KMS-11 (cell line): ENCODE measurements around the gene RASD2.

Source experiments
- H2AFZ ChIP-seq: fragments of 200-600 bp; sonication (generic); 2 replicates; pipeline ENCODE4 v1.6.1; 2016; ENCODE audit warnings: antibody characterized with exemption, mixed run types, low read depth
- H3K27ac ChIP-seq: fragments of 200-600 bp; sonication (generic); 2 replicates; pipeline ENCODE4 v1.6.1; 2016; ENCODE audit warnings: mild to moderate bottlenecking, mixed run types
- H3K27me3 ChIP-seq: fragments of 200-600 bp; sonication (generic); 2 replicates; pipeline ENCODE4 v1.6.1; 2017; ENCODE audit warnings: mild to moderate bottlenecking, low read depth, mixed run types, moderate library complexity; ENCODE audit not compliant: insufficient read depth
- H3K36me3 ChIP-seq: fragments of 200-600 bp; sonication (generic); 2 replicates; pipeline ENCODE4 v1.6.1; 2017; ENCODE audit warnings: mild to moderate bottlenecking, mixed run types; ENCODE audit not compliant: insufficient read depth
- H3K4me1 ChIP-seq: fragments of 200-600 bp; sonication (generic); 2 replicates; pipeline ENCODE4 v1.6.1; 2016; ENCODE audit warnings: mild to moderate bottlenecking, low read depth, mixed run types; ENCODE audit not compliant: poor library complexity, severe bottlenecking
- H3K4me2 ChIP-seq: fragments of 200-600 bp; sonication (generic); 2 replicates; pipeline ENCODE4 v1.7.0; 2016; ENCODE audit warnings: mild to moderate bottlenecking, mixed run types
- H3K4me3 ChIP-seq: fragments of 200-600 bp; sonication (generic); IDR thresholded peaks from 2 replicates; pipeline ENCODE4 v1.6.1; 2017; ENCODE audit warnings: low read depth, low read length, mixed read lengths; ENCODE audit not compliant: insufficient read depth
- H3K79me2 ChIP-seq: fragments of 200-600 bp; sonication (generic); 2 replicates; pipeline ENCODE4 v1.6.1; 2016; ENCODE audit warnings: low read depth, mixed run types; ENCODE audit not compliant: insufficient read depth
- H3K9ac ChIP-seq: fragments of 200-600 bp; sonication (generic); 2 replicates; pipeline ENCODE4 v1.6.1; 2016; ENCODE audit warnings: mild to moderate bottlenecking, mixed run types
- H4K20me1 ChIP-seq: fragments of 200-600 bp; sonication (generic); 2 replicates; pipeline ENCODE4 v1.6.1; 2016; ENCODE audit warnings: mild to moderate bottlenecking, mixed run types; ENCODE audit not compliant: insufficient read depth
- TF ChIP-seq, protein P1 (sequence below): fragments of 200-600 bp; sonication (generic); conservative IDR thresholded peaks from 2 replicates; pipeline ENCODE4 v1.6.1; 2017; ENCODE audit warnings: low read depth, mild to moderate bottlenecking, antibody characterized with exemption, low read length, moderate library complexity, mixed read lengths

RASD2 gene

DNA sequence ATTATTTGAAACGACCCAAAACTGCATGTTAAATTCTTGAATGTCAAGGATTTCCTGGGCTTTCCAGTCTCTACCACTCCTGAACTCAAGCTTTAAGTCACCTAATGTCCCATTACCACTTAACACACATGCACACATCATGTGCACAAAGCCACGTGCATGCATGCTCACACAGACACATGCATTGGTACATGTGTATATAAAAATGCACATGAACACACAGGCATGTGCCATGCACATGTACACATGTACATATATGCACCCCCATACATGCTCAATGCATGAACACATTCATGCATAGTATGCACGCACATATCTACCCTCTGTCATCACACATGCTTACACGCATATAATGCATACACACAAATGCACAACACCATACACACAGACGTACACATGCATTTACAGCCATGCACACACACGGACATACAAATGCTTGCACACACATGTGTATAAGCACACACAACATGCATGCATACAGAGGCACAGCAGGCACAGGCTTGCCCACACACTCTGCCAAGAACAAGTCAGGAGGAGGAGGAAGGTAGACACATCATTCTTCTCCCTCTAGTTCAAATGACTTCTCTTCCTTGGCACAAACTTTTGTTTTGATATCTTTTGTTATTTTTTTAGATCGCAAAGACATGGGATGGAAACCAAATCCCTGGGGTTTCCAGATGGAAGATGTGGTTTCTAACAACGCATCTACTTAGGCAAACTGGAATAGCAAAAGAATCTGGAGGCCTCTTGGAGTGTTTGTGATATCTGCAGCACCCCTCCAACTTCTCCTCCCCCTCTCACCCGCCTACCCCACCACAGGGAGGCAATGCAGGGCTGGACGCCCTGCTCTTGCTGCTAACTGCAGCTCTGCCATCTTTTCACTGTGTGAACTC, 24.6 kb downstream of the RASD2 start:
- no peaks in the 10 kb centered on the region for H3K36me3 ChIP-seq
- no peak overlapping the region for H3K27ac ChIP-seq
- no peak overlapping the region for H2AFZ ChIP-seq
- H3K27me3 ChIP-seq = peaks cover 12% of the 10 kb centered on the region; the same call in 1 of the 2 replicates
- no peaks in the 10 kb centered on the region for H4K20me1 ChIP-seq
- no peak overlapping the region for H3K9ac ChIP-seq
- no peaks in the 10 kb centered on the region for H3K4me1 ChIP-seq
- H3K79me2 ChIP-seq = no peaks in the 10 kb centered on the region
- H3K4me3 ChIP-seq = no peak overlapping the region
- no peak overlapping the region for H3K4me2 ChIP-seq
- TF ChIP-seq, protein P1, sequence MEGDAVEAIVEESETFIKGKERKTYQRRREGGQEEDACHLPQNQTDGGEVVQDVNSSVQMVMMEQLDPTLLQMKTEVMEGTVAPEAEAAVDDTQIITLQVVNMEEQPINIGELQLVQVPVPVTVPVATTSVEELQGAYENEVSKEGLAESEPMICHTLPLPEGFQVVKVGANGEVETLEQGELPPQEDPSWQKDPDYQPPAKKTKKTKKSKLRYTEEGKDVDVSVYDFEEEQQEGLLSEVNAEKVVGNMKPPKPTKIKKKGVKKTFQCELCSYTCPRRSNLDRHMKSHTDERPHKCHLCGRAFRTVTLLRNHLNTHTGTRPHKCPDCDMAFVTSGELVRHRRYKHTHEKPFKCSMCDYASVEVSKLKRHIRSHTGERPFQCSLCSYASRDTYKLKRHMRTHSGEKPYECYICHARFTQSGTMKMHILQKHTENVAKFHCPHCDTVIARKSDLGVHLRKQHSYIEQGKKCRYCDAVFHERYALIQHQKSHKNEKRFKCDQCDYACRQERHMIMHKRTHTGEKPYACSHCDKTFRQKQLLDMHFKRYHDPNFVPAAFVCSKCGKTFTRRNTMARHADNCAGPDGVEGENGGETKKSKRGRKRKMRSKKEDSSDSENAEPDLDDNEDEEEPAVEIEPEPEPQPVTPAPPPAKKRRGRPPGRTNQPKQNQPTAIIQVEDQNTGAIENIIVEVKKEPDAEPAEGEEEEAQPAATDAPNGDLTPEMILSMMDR = no peak

GRCh38 chr22:35567351-35568141, 26.9 kb downstream of the RASD2 start:
- no peak overlapping the region for H3K27ac ChIP-seq
- no peak overlapping the region for H3K4me3 ChIP-seq
- no peaks in the 10 kb centered on the region for H3K4me1 ChIP-seq
- TF ChIP-seq, protein P1 = no peak
- H4K20me1 ChIP-seq = no peaks in the 10 kb centered on the region
- no peaks in the 10 kb centered on the region for H3K36me3 ChIP-seq
- no peak overlapping the region for H3K9ac ChIP-seq
- no peak overlapping the region for H3K4me2 ChIP-seq
- H2AFZ ChIP-seq = no peak overlapping the region
- no peaks in the 10 kb centered on the region for H3K79me2 ChIP-seq
- peaks cover 8% of the 10 kb centered on the region; the same call in 1 of the 2 replicates for H3K27me3 ChIP-seq

DNA sequence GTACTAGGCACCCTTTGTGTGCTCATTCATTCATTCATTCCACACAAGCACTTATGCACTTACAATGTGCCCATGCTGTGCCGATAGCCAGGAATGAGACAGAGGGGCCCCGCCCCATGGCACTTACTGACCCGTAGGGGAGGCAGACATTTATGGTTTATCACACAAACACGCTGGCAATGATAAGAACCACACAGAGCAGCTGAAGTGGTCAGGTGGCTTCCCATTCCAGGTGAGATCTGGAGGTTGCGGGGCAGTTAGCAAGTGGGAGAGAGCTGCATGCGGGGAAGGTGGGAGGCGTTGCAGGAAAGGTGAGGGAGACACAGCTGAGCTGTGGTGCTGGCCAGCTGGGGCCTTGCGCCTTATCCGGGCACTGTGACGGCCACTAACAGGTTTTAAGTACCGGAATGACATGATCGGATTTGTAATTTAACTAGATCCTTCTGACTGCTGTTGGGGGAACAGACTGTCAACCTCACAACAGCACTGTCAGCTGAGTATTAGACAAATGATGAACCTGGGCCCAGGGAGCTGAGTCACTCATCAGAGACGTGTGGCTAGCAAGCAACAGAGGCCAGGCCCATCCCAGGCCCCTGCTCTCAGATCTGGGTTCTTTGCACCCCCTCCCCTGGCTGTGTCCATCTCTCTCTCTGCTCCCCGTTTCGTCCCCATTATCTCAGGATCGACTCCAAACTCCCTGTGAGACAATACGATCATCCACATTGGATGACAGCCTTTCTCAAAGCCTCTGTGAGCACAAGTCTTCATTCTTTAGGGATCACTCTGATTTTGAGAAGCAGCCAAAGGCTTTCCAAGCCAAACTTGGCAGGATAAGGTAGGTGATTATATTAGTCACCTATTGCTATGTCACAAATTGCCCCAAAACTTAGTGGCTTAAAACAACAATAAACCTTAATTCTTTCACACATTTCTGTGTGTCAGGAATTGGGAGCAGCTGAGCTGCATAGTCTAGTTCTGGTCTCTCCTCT, 28.4 kb downstream of the RASD2 start:
- Histone ChIP-seq H3K79me2 (no peaks in the 10 kb centered on the region), H2AFZ (no peak overlapping the region), H3K4me2 (no peak overlapping the region), H3K27ac (no peak overlapping the region), H3K4me1 (no peaks in the 10 kb centered on the region), H3K9ac (no peak overlapping the region), H3K4me3 (no peak overlapping the region), H3K36me3 (no peaks in the 10 kb centered on the region), H4K20me1 (no peaks in the 10 kb centered on the region), H3K27me3 (peaks cover 7% of the 10 kb centered on the region; the same call in 1 of the 2 replicates)
- TF ChIP-seq, protein P1 = no peak

DNA sequence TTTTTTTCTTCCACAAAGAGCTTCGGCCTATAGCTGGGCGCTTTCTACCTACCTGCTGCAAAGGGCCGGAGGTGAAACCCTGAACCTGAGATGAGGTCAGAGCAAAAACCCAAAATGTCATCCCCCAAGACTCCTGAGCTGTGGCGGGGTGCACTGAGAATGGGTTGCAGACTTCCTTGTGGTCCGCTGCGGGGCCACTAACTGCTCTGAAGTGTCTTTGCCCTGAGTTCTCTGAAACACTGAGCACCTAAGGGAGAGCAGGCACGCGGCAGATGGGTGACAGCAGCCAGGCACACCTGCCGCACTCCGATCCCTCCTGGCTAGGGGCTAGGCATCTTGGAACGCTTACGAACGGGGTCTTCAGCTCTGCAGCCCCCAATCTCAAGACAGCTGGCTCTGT, 29.3 kb downstream of the RASD2 start:
- Histone ChIP-seq H4K20me1 (no peaks in the 10 kb centered on the region), H3K4me3 (no peak overlapping the region), H2AFZ (no peak overlapping the region), H3K27me3 (peaks cover 3% of the 10 kb centered on the region; the same call in 1 of the 2 replicates), H3K4me2 (no peak overlapping the region), H3K4me1 (no peaks in the 10 kb centered on the region), H3K79me2 (no peaks in the 10 kb centered on the region), H3K9ac (no peak overlapping the region), H3K27ac (no peak overlapping the region), H3K36me3 (no peaks in the 10 kb centered on the region)
- TF ChIP-seq, protein P1 = no peak
